Natural killer cell (primary cell): ENCODE measurements around the gene GALNT8. TPM values are rescaled to one million over a fixed set of nuclear protein-coding genes. Genes with fewer than 3 reads are reported as not detected.

Experiments used
- ATAC-seq, 3 donors: fragments of 150-1000 bp in 2 of 3; fragments of 200-7000 bp in 1 of 3; cut with Tn5 transposase; 1 replicate in 1 of 3; 2 replicates in 2 of 3; pipeline ENCODE4 v1.10.0; 2021; ENCODE audit warnings: mild to moderate bottlenecking in 2 of 3, moderate library complexity in 2 of 3
- DNase-seq, 2 donors: peaks; one replicate each; pipeline versions ENCODE4 v3.0.0 to v3.0.0-alpha.2; 2013 to 2021; ENCODE audit warnings: mixed read lengths in 1 of 2
- H3K27ac ChIP-seq: one replicate; pipeline ENCODE4 v1.5.1; 2013; ENCODE audit warnings: mild to moderate bottlenecking, low read length
- H3K27me3 ChIP-seq: one replicate; pipeline ENCODE4 v1.6.1; 2013; ENCODE audit warnings: low read length; ENCODE audit not compliant: control insufficient read depth, insufficient read depth
- H3K36me3 ChIP-seq: one replicate; pipeline ENCODE4 v1.6.1; 2013; ENCODE audit warnings: low read length; ENCODE audit not compliant: control insufficient read depth, insufficient read depth
- H3K4me1 ChIP-seq: one replicate; pipeline ENCODE4 v1.6.1; 2013; ENCODE audit warnings: low read length; ENCODE audit not compliant: control insufficient read depth, insufficient read depth
- H3K4me3 ChIP-seq: one replicate; pipeline ENCODE4 v1.5.1; 2013; ENCODE audit warnings: low read length
- H3K9me3 ChIP-seq: one replicate; pipeline ENCODE4 v1.6.1; 2013; ENCODE audit warnings: low read length; ENCODE audit not compliant: control insufficient read depth, insufficient read depth
- H3K27ac Mint-ChIP-seq, 2 donors: one replicate each; pipeline ENCODE4 v1.8.0; 2022; ENCODE audit warnings: mild to moderate bottlenecking in 2 of 2, mixed read lengths in 2 of 2, moderate library complexity in 1 of 2
- H3K27me3 Mint-ChIP-seq, 2 donors: one replicate each; pipeline ENCODE4 v1.8.0; 2022; ENCODE audit warnings: low read depth in 2 of 2, mixed read lengths in 2 of 2
- H3K36me3 Mint-ChIP-seq: one replicate; pipeline ENCODE4 v1.8.0; 2022; ENCODE audit warnings: mixed read lengths
- H3K4me1 Mint-ChIP-seq, 2 donors: one replicate each; pipeline ENCODE4 v1.8.0; 2022; ENCODE audit warnings: mixed read lengths in 2 of 2
- H3K4me3 Mint-ChIP-seq: one replicate; pipeline ENCODE4 v1.8.0; 2022; ENCODE audit warnings: mild to moderate bottlenecking, moderate library complexity, mixed read lengths
- H3K9me3 Mint-ChIP-seq, 2 donors: one replicate each; pipeline ENCODE4 v1.8.0; 2022; ENCODE audit warnings: mixed read lengths in 2 of 2
- WGBS: methylation state at CpG from one replicate; pipeline ENCODE4 v1.1.7; 2013; ENCODE audit warnings: missing lambda C conversion rate; ENCODE audit not compliant: insufficient coverage; 5-methylcytosine and 5-hydroxymethylcytosine counted together
- intact Hi-C: fragments of 100-400 bp; cut with micrococcal nuclease; formaldehyde crosslinking; loops from one replicate; pipeline ENCODE4 v1.14.2; 2022
- total RNA-seq, 4 donors: library from RNA; stranded (reverse); fragments of 120-200 nt in 1 of 4; gene quantifications; one replicate each; pipeline versions ENCODE4 v1.2.3 to v1.2.4, GENCODE V29; 2013 to 2022
- TF ChIP-seq, protein P1 (sequence below): fragments of 200-600 bp; IDR thresholded peaks from one replicate; pipeline ENCODE4 v1.8.0; 2022; ENCODE audit warnings: antibody characterized with exemption

The GALNT8 gene
- total RNA-seq, 3 donors from 2014 or later (not counting 1 experiment from before 2014, with no cell fraction given) = 0.19 to 0.73 (median 0.41) TPM

GRCh38 chr12:4807813-4808212 is 87.6 kb downstream of the GALNT8 start:
- no peaks in the 10 kb centered on the region for H3K36me3 ChIP-seq
- no peaks in the 10 kb centered on the region for H3K27me3 ChIP-seq
- peaks cover 35% of the 10 kb centered on the region in 2 donors for H3K4me1 Mint-ChIP-seq
- peaks cover 27 to 53% of the 10 kb centered on the region in 2 donors for H3K27me3 Mint-ChIP-seq
- H3K27ac ChIP-seq = no peak overlapping the region
- ATAC-seq (peak in 1 of 3 donors; percentile 35), DNase-seq (peak in 1 of 2 donors; percentile 44)
- H3K36me3 Mint-ChIP-seq = no peaks in the 10 kb centered on the region
- intact Hi-C loops = no loop called here
- H3K27ac Mint-ChIP-seq = no peak overlapping the region
- peaks cover 11% of the 10 kb centered on the region for H3K4me1 ChIP-seq
- 24% methylated on average over 2 of the region's 2 CpGs for WGBS
- no peak overlapping the region for H3K4me3 ChIP-seq
- no peaks in the 10 kb centered on the region for H3K9me3 Mint-ChIP-seq
- H3K4me3 Mint-ChIP-seq = no peak overlapping the region
- TF ChIP-seq, protein P1, sequence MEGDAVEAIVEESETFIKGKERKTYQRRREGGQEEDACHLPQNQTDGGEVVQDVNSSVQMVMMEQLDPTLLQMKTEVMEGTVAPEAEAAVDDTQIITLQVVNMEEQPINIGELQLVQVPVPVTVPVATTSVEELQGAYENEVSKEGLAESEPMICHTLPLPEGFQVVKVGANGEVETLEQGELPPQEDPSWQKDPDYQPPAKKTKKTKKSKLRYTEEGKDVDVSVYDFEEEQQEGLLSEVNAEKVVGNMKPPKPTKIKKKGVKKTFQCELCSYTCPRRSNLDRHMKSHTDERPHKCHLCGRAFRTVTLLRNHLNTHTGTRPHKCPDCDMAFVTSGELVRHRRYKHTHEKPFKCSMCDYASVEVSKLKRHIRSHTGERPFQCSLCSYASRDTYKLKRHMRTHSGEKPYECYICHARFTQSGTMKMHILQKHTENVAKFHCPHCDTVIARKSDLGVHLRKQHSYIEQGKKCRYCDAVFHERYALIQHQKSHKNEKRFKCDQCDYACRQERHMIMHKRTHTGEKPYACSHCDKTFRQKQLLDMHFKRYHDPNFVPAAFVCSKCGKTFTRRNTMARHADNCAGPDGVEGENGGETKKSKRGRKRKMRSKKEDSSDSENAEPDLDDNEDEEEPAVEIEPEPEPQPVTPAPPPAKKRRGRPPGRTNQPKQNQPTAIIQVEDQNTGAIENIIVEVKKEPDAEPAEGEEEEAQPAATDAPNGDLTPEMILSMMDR = no peak
- no peaks in the 10 kb centered on the region for H3K9me3 ChIP-seq

GRCh38 chr12:4809013-4809448 is 88.8 kb downstream of the GALNT8 start:
- Histone ChIP-seq H3K36me3 (no peaks in the 10 kb centered on the region), H3K4me1 (peaks cover 11% of the 10 kb centered on the region), H3K27ac (no peak overlapping the region), H3K27me3 (no peaks in the 10 kb centered on the region), H3K4me3 (no peak overlapping the region), H3K9me3 (no peaks in the 10 kb centered on the region)
- ATAC-seq (peak in 1 of 3 donors; percentile 47), DNase-seq (peak in 1 of 2 donors; percentile 39)
- WGBS = 5% methylated on average over 35 of the region's 35 CpGs
- no peaks in the 10 kb centered on the region for H3K9me3 Mint-ChIP-seq
- H3K4me1 Mint-ChIP-seq = peaks cover 35% of the 10 kb centered on the region in 2 donors
- H3K4me3 Mint-ChIP-seq = peak overlapping the region; percentile 73
- H3K36me3 Mint-ChIP-seq = no peaks in the 10 kb centered on the region
- intact Hi-C loops = no loop called here
- TF ChIP-seq, protein P1 = no peak
- no peak overlapping the region for H3K27ac Mint-ChIP-seq
- peaks cover 27 to 43% of the 10 kb centered on the region in 2 donors for H3K27me3 Mint-ChIP-seq

DNA sequence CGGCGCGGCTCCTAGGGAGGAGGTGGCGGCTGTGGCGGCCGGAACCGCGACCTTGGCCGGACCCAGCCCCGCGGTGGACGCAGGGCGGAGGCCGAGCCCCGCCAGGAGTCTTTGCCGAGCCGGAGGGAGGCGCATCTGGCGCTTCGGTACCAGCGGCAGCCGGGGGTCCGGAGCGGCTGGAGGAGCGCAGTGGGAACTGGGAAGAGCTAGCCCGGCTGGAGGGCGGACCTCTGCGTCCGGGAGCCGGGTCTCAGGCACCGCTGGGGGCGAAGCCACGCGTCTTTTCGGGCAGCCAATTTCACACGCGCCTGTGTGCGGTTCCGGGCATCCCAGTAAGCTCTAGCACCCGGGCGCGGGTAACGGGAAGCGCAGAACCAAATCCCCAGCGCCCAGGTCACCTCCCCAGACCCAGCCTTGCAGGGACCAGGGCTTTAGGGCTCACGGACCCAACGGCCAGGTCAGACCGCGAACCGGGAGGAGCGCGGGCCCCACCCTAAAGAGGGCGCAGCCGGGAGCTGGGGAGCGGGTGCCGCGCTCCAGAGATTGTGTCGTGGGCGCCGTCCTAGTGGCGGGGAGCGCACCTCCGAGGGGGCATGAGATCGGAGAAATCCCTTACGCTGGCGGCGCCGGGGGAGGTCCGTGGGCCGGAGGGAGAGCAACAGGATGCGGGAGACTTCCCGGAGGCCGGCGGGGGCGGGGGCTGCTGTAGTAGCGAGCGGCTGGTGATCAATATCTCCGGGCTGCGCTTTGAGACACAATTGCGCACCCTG is 89.4 kb downstream of the GALNT8 start:
- peaks cover 11% of the 10 kb centered on the region for H3K4me1 ChIP-seq
- DNase-seq (no peak), ATAC-seq (no peak)
- peak overlapping the region; percentile 69 for H3K4me3 Mint-ChIP-seq
- H3K4me1 Mint-ChIP-seq = peaks cover 35% of the 10 kb centered on the region in 2 donors
- H3K27me3 Mint-ChIP-seq = peaks cover 28 to 43% of the 10 kb centered on the region in 2 donors
- H3K27ac ChIP-seq = no peak overlapping the region
- H3K9me3 Mint-ChIP-seq = no peaks in the 10 kb centered on the region
- no peaks in the 10 kb centered on the region for H3K9me3 ChIP-seq
- TF ChIP-seq, protein P1 = no peak
- no peaks in the 10 kb centered on the region for H3K36me3 ChIP-seq
- 2% methylated on average over 80 of the region's 80 CpGs for WGBS
- H3K36me3 Mint-ChIP-seq = no peaks in the 10 kb centered on the region
- H3K4me3 ChIP-seq = peak overlapping the region; percentile 26
- intact Hi-C loops = no loop called here
- H3K27ac Mint-ChIP-seq = no peak overlapping the region
- H3K27me3 ChIP-seq = no peaks in the 10 kb centered on the region
